Brain microvascular endothelial cell (primary cell): ENCODE results near the gene GTF2H4.
A peak's percentile ranks its signal among the peaks of the same experiment; 100 is the strongest.

Experiments used
- DNase-seq: peaks from one replicate; pipeline ENCODE4 v3.0.0-alpha.2; 2020
- H3K27ac ChIP-seq: fragments of 250-450 bp; sonication (Bioruptor Pico); 2 replicates; pipeline ENCODE4 v1.5.1; 2020; ENCODE audit warnings: mild to moderate bottlenecking, moderate library complexity
- H3K27me3 ChIP-seq: fragments of 250-450 bp; sonication (Bioruptor Pico); replicated peaks from 2 replicates; pipeline ENCODE4 v1.5.1; 2020; ENCODE audit warnings: mild to moderate bottlenecking
- H3K36me3 ChIP-seq: fragments of 250-450 bp; sonication (Bioruptor Pico); replicated peaks from 2 replicates; pipeline ENCODE4 v1.5.1; 2020; ENCODE audit warnings: mild to moderate bottlenecking
- H3K4me3 ChIP-seq: 2 replicates; pipeline ENCODE4 v1.5.1; 2011; ENCODE audit warnings: low read depth, mild to moderate bottlenecking, control low read depth, low read length, moderate library complexity
- CTCF ChIP-seq: IDR thresholded peaks from 2 replicates; pipeline ENCODE4 v1.5.1; 2011; ENCODE audit warnings: low read depth, mild to moderate bottlenecking, moderate library complexity, low read length, control low read depth, inconsistent platforms; ENCODE audit errors: missing control alignments
- in situ Hi-C: cut with HindIII; loops from 2 replicates; pipeline ENCODE4 v1.10.0; 2017; ENCODE audit warnings: low sequenced_read_pairs, low pct_ligation_motif_present

Gene GTF2H4

GRCh38 chr6:30955367-30956042 lies 47.5 kb downstream of the GTF2H4 start:
- H3K27me3 ChIP-seq = peaks cover 23% of the 10 kb centered on the region
- no peak overlapping the region for H3K27ac ChIP-seq
- TF ChIP-seq CTCF = no peak
- in situ Hi-C loops = no loop called here
- peak; percentile 14 for DNase-seq
- peak overlapping the region; percentile 48 for H3K4me3 ChIP-seq
- H3K36me3 ChIP-seq = no peaks in the 10 kb centered on the region

GRCh38 chr6:30957716-30958115 lies 49.7 kb downstream of the GTF2H4 start:
- no peak overlapping the region for H3K27ac ChIP-seq
- H3K4me3 ChIP-seq = no peak overlapping the region
- no peaks in the 10 kb centered on the region for H3K36me3 ChIP-seq
- no peak for DNase-seq
- in situ Hi-C loops = no loop called here
- TF ChIP-seq CTCF = no peak
- peaks cover 23% of the 10 kb centered on the region for H3K27me3 ChIP-seq

DNA sequence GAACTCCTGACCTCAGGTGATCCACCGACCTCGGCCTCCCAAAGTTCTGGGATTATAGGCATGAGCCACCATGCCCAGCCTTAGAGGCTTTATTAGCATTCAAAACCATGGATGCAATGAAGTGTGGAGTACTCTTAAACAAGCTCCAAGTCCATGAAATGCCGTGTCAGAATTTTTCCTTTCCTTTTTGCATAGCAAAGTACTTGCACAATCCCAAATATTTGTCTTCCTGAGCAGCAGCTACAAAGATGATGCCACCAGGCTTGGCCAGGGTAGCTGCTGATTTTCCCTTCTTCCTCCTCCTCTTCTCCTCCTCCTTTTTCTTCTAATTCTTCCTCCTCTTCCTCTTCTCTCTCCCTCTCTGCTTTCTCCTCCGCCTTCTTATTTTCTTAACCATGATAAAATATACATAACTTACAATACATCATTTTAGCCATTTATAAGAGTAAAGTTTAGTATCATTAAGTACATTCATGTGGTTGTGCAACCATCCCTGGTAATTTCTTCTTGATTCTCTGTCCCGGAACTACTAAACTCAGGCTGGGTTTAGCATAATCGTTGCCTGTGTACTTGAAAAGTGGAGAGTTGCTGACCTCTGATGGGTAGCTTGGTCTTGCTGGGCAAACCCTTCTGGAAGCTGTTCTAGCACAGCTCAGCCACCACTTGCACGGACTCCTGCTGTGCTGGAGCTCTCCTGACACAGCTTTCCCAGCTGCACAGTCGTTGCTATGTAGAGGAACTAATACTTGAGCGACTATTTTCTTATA lies 53.1 kb downstream of the GTF2H4 start:
- peak; percentile 30 for DNase-seq
- in situ Hi-C loops = no loop called here
- no peak overlapping the region for H3K27ac ChIP-seq
- H3K36me3 ChIP-seq = no peaks in the 10 kb centered on the region
- TF ChIP-seq CTCF = no peak
- no peak overlapping the region for H3K4me3 ChIP-seq
- H3K27me3 ChIP-seq = peaks cover 10% of the 10 kb centered on the region

DNA sequence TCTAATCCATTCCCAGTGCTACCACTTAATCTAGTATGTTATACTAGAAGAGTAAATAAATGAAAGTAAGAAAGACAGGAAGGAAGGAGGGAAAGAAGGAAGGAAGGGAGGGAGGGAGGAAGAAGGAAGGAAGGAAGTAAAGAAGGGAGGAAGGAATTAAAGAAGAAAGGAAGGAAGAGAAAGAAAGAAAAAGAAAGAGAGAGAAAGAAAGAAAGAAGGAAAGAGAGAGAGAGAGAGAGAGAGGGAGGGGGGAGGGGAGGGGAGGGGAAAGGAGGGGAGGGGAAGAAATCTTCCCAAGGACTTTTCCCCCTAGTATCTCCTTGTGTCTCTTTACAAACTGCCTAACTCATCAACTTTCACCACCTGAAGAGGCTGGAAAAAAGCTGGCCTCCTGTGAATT lies 54.7 kb downstream of the GTF2H4 start:
- no peak overlapping the region for H3K4me3 ChIP-seq
- in situ Hi-C loops = no loop called here
- no peaks in the 10 kb centered on the region for H3K36me3 ChIP-seq
- DNase-seq = no peak
- TF ChIP-seq CTCF = no peak
- H3K27me3 ChIP-seq = peaks cover 2% of the 10 kb centered on the region
- H3K27ac ChIP-seq = no peak overlapping the region

DNA sequence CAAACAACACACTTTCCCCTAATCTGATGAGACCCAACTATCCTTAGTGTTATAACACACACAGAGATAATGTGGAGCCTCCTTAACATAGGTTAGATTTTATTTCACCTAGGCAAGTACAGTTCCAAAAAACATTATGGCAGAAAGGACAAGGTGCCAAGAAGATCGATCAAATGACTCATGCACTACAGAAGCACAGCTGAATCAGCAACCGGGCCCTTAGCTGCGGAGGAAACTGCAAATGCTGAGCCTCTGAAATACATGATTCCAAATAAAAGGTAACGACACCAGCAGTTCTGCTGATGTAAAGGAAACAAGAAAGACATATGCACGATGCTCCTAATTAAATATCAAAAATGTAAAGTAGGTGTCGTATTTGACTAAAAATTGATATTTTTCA lies 55.6 kb downstream of the GTF2H4 start:
- H3K4me3 ChIP-seq = no peak overlapping the region
- in situ Hi-C loops = no loop called here
- no peak overlapping the region for H3K27ac ChIP-seq
- no peak for DNase-seq
- H3K36me3 ChIP-seq = no peaks in the 10 kb centered on the region
- no peaks in the 10 kb centered on the region for H3K27me3 ChIP-seq
- no peak for TF ChIP-seq CTCF
